AG04449 (cell line): ENCODE data around the gene TMSB10.

Source experiments
- CTCF ChIA-PET: fragments of 350-600 bp; formaldehyde crosslinking; extraction: SDS; loops from one replicate; lab custom pipeline; 2021; ENCODE audit warnings: antibody characterized with exemption; lab: Yijun Ruan, JAX
- POLR2A ChIA-PET: fragments of 400-600, 350-600 bp; formaldehyde crosslinking; extraction: SDS; loops from one replicate; lab custom pipeline; 2020; ENCODE audit warnings: antibody characterized with exemption, inconsistent platforms; lab: Yijun Ruan, JAX
- DNase-seq: peaks from one replicate; pipeline ENCODE4 v3.0.0-alpha.2; 2010; ENCODE audit warnings: low read depth, low spot score
- H3K4me3 ChIP-seq: 2 replicates; pipeline ENCODE4 v1.5.1; 2011; ENCODE audit warnings: low read depth, mild to moderate bottlenecking, control low read depth, low read length
- TF ChIP-seq, protein P1 (sequence below): IDR thresholded peaks from one replicate; pipeline ENCODE4 v1.5.1; 2011; ENCODE audit warnings: mild to moderate bottlenecking, moderate library complexity, low read length, control low read depth, inconsistent platforms; ENCODE audit not compliant: insufficient read depth; ENCODE audit errors: missing control alignments

Gene TMSB10

DNA sequence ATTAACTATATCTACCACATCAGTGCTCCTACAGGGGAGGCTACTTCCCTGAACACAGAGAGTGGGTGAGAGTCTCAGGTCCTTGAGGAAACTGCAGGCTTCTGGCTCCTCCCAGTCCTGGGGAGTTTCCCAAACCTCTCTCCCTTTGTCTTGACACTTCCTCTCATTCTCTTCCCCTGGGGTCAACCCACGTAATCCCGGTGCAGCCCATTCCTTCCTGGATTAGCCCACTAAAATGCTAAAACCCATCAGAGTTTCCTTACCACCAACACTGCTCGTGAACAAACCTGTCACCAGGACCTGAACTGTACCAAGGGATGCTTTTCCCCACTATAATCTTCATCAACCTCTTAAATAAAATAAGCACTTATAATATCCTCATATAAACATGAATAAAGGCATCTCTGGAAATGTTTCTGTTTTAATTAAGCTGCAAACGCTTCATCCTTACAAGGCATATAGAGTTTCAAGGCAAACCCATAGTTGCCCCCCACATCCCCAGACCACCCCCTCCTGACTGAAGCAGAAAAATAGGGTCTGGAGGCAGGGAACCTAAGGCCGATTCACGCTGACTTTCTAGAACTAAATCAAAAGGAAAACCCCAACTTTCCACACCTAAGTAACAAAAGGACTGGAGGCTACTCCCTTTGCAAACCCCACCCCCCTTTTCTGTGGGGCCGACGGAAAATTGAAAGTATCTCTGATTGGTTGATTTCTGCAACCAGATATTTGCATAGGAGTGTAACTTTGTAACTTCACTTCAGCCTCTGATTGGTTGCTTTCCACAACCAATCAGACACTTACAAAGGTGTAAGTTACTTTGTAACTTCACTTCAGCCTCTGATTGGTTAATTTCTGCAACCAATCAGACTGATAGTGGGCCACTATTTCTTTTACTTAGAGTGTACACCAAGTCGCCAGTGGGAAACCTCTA, 19.0 kb downstream of the TMSB10 start:
- TF ChIP-seq, protein P1, sequence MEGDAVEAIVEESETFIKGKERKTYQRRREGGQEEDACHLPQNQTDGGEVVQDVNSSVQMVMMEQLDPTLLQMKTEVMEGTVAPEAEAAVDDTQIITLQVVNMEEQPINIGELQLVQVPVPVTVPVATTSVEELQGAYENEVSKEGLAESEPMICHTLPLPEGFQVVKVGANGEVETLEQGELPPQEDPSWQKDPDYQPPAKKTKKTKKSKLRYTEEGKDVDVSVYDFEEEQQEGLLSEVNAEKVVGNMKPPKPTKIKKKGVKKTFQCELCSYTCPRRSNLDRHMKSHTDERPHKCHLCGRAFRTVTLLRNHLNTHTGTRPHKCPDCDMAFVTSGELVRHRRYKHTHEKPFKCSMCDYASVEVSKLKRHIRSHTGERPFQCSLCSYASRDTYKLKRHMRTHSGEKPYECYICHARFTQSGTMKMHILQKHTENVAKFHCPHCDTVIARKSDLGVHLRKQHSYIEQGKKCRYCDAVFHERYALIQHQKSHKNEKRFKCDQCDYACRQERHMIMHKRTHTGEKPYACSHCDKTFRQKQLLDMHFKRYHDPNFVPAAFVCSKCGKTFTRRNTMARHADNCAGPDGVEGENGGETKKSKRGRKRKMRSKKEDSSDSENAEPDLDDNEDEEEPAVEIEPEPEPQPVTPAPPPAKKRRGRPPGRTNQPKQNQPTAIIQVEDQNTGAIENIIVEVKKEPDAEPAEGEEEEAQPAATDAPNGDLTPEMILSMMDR = no peak
- CTCF ChIA-PET = interaction anchor here (0.7 to 4.8 kb wide), 23 partner anchors 8 to 466 kb away, joined by 3 to 125 read pairs (median 14); partner anchors contain the start of genes SUCLG1, TMSB10 and TRABD2A
- no peak for DNase-seq
- POLR2A ChIA-PET = interaction anchor here (2.7 kb wide), 1 partner anchor 18 kb away, joined by 36 read pairs; the partner anchor contains the start of gene TMSB10
- H3K4me3 ChIP-seq = no peak overlapping the region

DNA sequence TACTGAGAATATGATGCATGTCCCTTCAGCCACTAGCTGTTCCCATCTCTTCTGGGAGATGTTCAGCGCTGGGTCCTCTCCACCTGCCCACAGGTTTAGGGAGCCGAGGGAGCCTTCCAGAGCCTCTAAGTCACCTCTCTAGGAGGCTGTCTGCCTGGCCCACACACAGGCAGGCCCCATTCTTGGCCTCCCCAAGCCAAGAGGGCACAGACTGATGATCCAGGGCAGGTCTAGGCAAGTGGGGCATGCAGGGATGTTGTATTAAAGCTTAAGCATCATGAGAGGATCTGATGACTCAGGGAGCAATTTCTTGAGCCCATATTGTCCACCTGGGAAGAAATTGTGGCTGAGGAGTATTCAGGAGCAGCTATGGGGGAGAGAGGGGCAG, 19.9 kb downstream of the TMSB10 start:
- no peak for DNase-seq
- POLR2A ChIA-PET = interaction anchor here (1.2 to 2.7 kb wide), 2 partner anchors 19 to 21 kb away, joined by 5 to 36 read pairs; partner anchors contain the start of gene TMSB10
- CTCF ChIA-PET = interaction anchor here (0.6 to 4.8 kb wide), 57 partner anchors 8 to 494 kb away, joined by 3 to 125 read pairs (median 5); partner anchors contain the start of genes SUCLG1, TMSB10 and TRABD2A
- H3K4me3 ChIP-seq = no peak overlapping the region
- TF ChIP-seq, protein P1 = no peak

DNA sequence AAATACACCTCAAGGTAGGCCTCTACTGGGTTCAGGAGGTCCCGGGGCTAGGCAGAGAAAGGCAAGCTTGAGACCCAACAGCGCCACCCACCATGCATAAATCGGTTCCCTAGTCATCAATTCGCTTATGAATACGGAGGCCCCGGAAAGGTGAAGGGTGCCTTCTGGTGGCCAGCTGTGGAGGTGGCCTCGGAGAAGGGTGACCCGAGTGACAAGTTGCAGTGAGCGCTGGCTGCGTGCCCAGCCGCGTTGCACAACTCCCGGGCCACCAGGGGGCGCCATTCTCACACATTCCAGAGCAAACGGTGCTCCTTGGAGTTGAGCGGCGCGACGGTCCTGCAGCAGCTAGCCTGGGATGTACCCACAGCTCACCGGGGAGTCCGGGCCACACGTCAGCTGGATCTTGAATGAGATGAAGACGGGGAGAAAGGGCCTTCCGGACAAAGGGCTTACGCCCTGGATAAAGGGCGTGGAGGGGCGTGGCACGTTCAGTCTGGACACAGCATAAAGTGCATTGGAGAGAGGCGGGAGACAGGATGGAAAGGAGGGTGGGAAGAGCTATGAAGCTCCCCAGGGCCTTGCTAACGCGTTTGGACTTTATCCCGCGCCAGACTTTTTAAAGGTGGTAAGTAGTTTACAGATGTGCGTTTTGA, 20.4 kb downstream of the TMSB10 start:
- TF ChIP-seq, protein P1 = peak; percentile 93
- CTCF ChIA-PET = interaction anchor here (0.6 to 4.8 kb wide), 76 partner anchors 9 to 494 kb away, joined by 3 to 125 read pairs (median 5); partner anchors contain the start of genes SUCLG1, TMSB10 and TRABD2A
- no peak for DNase-seq
- H3K4me3 ChIP-seq = peak overlapping the region; percentile 58
- POLR2A ChIA-PET = interaction anchor here (0.6 to 2.7 kb wide), 4 partner anchors 19 to 651 kb away, joined by 5 to 36 read pairs (median 6); partner anchors contain the start of gene TMSB10

DNA sequence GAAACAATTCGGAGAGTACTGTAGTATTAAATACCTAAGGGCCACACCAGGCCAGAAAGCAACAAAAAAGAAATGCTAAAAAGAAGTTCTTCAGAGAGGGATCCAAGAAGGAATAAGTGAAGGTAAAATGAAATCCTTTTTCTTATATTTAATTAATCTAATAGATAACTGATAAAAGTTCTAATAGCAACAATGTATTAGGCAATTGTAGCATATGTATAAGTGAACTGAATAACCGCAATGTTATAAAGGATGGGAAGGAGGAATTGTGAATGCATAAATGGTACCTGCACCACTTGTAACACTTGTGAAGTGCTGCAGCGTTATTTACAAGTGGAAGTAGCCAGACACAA, 21.8 kb downstream of the TMSB10 start:
- no peak for DNase-seq
- no peak overlapping the region for H3K4me3 ChIP-seq
- POLR2A ChIA-PET = no interaction called here
- TF ChIP-seq, protein P1 = no peak
- CTCF ChIA-PET = interaction anchor here (1.3 to 3.2 kb wide), 5 partner anchors 10 to 55 kb away, joined by 4 to 97 read pairs (median 33); partner anchors contain the start of gene TMSB10

DNA sequence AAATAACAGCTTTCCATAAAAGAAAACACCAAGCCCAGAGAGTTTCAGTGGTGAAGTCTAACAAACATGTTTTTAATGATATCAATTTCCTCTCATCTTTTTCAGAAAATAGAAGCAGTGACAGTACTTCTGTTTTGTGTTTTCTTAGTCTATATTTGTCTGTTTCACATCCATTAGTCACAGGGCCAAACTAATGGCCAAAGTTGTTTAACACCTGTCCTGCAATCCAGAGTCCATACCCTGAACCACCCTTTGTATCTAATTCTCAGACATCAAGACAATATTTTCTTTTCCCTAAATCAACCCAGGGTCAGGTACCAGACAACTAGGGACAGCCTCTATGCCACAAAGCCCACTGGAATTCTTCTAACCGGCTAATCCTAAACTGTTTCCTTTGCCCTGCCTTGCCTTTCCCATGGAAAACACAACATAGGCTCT, 25.9 kb downstream of the TMSB10 start:
- POLR2A ChIA-PET = interaction anchor here (0.6 kb wide), 1 partner anchor 11 kb away, joined by 3 read pairs; no protein-coding TSS in a partner anchor
- TF ChIP-seq, protein P1 = no peak
- CTCF ChIA-PET = interaction anchor here (1.1 to 1.5 kb wide), 2 partner anchors 9 to 13 kb away, joined by 3 to 4 read pairs; no protein-coding TSS in a partner anchor
- DNase-seq = no peak
- H3K4me3 ChIP-seq = no peak overlapping the region
